Measurements from ENCODE around the gene SLC35A5.
A peak's percentile ranks its signal among the peaks of the same experiment; 100 is the strongest.
"Not testable (repeated sequence)": the region's sequence is repeated elsewhere in the genome, so short reads cannot be mapped to it uniquely, and the experiment has no call there.

The SLC35A5 gene

GRCh38 chr3:112560307-112560706, 1.5 kb upstream of the SLC35A5 start:
- no peaks in the 10 kb centered on the region for H3K9me3 Mint-ChIP-seq
- H3K27ac Mint-ChIP-seq, result peak overlapping the region; percentile 97
- H3K4me1 Mint-ChIP-seq, result peaks cover 56% of the 10 kb centered on the region
- DNase-seq (no peak), ATAC-seq (no peak)
- no peaks in the 10 kb centered on the region for H3K27me3 Mint-ChIP-seq
- peaks cover 16% of the 10 kb centered on the region for H3K36me3 Mint-ChIP-seq (ENCODE audit: low read depth)
- H3K4me3 Mint-ChIP-seq, result peak overlapping the region; percentile 98

- H3K4me3 Mint-ChIP-seq, result peak overlapping the region; percentile 98
Measured at GRCh38 chr3:112560721-112561483, 943 bp upstream of the SLC35A5 start.

GRCh38 chr3:112561484-112561733, 436 bp upstream of the SLC35A5 start:
- DNase-seq, result peak; percentile 83
- H3K36me3 Mint-ChIP-seq (ENCODE audit: low read depth), result peaks cover 9% of the 10 kb centered on the region

More at GRCh38 chr3:112560721-112561483, 943 bp upstream of the SLC35A5 start:
- peak; percentile 79 for DNase-seq
- Mint-ChIP-seq H3K36me3 (ENCODE audit: low read depth) (peaks cover 10% of the 10 kb centered on the region), H3K9me3 (no peaks in the 10 kb centered on the region), H3K4me1 (peaks cover 50% of the 10 kb centered on the region), H3K27ac (peak overlapping the region; percentile 97), H3K27me3 (no peaks in the 10 kb centered on the region)
- ATAC-seq, result peak; percentile 45

GRCh38 chr3:112564247-112564939, 2.5 kb downstream of the SLC35A5 start:
- DNase-seq; ATAC-seq; H3K4me3 Mint-ChIP-seq; H3K27me3 Mint-ChIP-seq; H3K9me3 Mint-ChIP-seq; H3K27ac Mint-ChIP-seq; H3K36me3 Mint-ChIP-seq (ENCODE audit: low read depth): not testable (repeated sequence)
- H3K4me1 Mint-ChIP-seq, result peaks cover 35% of the 10 kb centered on the region

More at GRCh38 chr3:112561484-112561733, 436 bp upstream of the SLC35A5 start:
- no peaks in the 10 kb centered on the region for H3K9me3 Mint-ChIP-seq
- H3K27ac Mint-ChIP-seq, result peak overlapping the region; percentile 97
- H3K27me3 Mint-ChIP-seq, result no peaks in the 10 kb centered on the region
- H3K4me3 Mint-ChIP-seq, result peak overlapping the region; percentile 98
- H3K4me1 Mint-ChIP-seq, result peaks cover 47% of the 10 kb centered on the region
- ATAC-seq, result peak; percentile 57

GRCh38 chr3:112564940-112565305, 3.1 kb downstream of the SLC35A5 start:
- ATAC-seq, result no peak
- no peak overlapping the region for H3K4me3 Mint-ChIP-seq
- no peak for DNase-seq
- H3K27me3 Mint-ChIP-seq, result no peaks in the 10 kb centered on the region
- peaks cover 31% of the 10 kb centered on the region for H3K4me1 Mint-ChIP-seq
- no peak overlapping the region for H3K27ac Mint-ChIP-seq
- peaks cover 6% of the 10 kb centered on the region for H3K36me3 Mint-ChIP-seq (ENCODE audit: low read depth)
- H3K9me3 Mint-ChIP-seq, result no peaks in the 10 kb centered on the region

GRCh38 chr3:112568642-112569041, 6.8 kb downstream of the SLC35A5 start:
- H3K4me3 Mint-ChIP-seq, result no peak overlapping the region
- H3K27me3 Mint-ChIP-seq, result no peaks in the 10 kb centered on the region
- H3K36me3 Mint-ChIP-seq (ENCODE audit: low read depth), result peaks cover 22% of the 10 kb centered on the region
- DNase-seq, result no peak
- peaks cover 5% of the 10 kb centered on the region for H3K4me1 Mint-ChIP-seq
- H3K9me3 Mint-ChIP-seq, result no peaks in the 10 kb centered on the region
- H3K27ac Mint-ChIP-seq, result no peak overlapping the region
- no peak for ATAC-seq

- no peak for DNase-seq
- peaks cover 29% of the 10 kb centered on the region for H3K36me3 Mint-ChIP-seq (ENCODE audit: low read depth)
- no peaks in the 10 kb centered on the region for H3K27me3 Mint-ChIP-seq
- no peak for ATAC-seq
- no peak overlapping the region for H3K4me3 Mint-ChIP-seq
- peaks cover 4% of the 10 kb centered on the region for H3K4me1 Mint-ChIP-seq
- no peaks in the 10 kb centered on the region for H3K9me3 Mint-ChIP-seq
- no peak overlapping the region for H3K27ac Mint-ChIP-seq
Measured at GRCh38 chr3:112569265-112569664, 7.4 kb downstream of the SLC35A5 start.

GRCh38 chr3:112572701-112573100, 10.9 kb downstream of the SLC35A5 start:
- ATAC-seq (no peak), DNase-seq (no peak)
- Mint-ChIP-seq H3K4me3 (no peak overlapping the region), H3K36me3 (ENCODE audit: low read depth) (peaks cover 32% of the 10 kb centered on the region), H3K4me1 (peaks cover 2% of the 10 kb centered on the region), H3K27me3 (no peaks in the 10 kb centered on the region), H3K27ac (no peak overlapping the region), H3K9me3 (no peaks in the 10 kb centered on the region)

GRCh38 chr3:112579232-112579631, 17.4 kb downstream of the SLC35A5 start:
- DNase-seq (no peak), ATAC-seq (no peak)
- Mint-ChIP-seq H3K36me3 (ENCODE audit: low read depth) (peaks cover 17% of the 10 kb centered on the region), H3K9me3 (no peaks in the 10 kb centered on the region), H3K4me1 (no peaks in the 10 kb centered on the region), H3K27ac (no peak overlapping the region), H3K4me3 (no peak overlapping the region), H3K27me3 (no peaks in the 10 kb centered on the region)

- H3K4me1 Mint-ChIP-seq, result no peaks in the 10 kb centered on the region
- DNase-seq (no peak), ATAC-seq (no peak)
- H3K27ac Mint-ChIP-seq, result no peak overlapping the region
- no peaks in the 10 kb centered on the region for H3K27me3 Mint-ChIP-seq
- H3K9me3 Mint-ChIP-seq, result no peaks in the 10 kb centered on the region
- H3K36me3 Mint-ChIP-seq (ENCODE audit: low read depth), result peaks cover 16% of the 10 kb centered on the region
- no peak overlapping the region for H3K4me3 Mint-ChIP-seq
Measured at GRCh38 chr3:112579697-112580096, 17.9 kb downstream of the SLC35A5 start.

- H3K27ac Mint-ChIP-seq, result no peak overlapping the region
- peaks cover 16% of the 10 kb centered on the region for H3K36me3 Mint-ChIP-seq (ENCODE audit: low read depth)
- H3K27me3 Mint-ChIP-seq, result no peaks in the 10 kb centered on the region
- H3K4me1 Mint-ChIP-seq, result no peaks in the 10 kb centered on the region
- ATAC-seq, result no peak
- DNase-seq, result peak; percentile 26
- no peak overlapping the region for H3K4me3 Mint-ChIP-seq
- H3K9me3 Mint-ChIP-seq, result no peaks in the 10 kb centered on the region
Measured at GRCh38 chr3:112582244-112582874, 20.5 kb downstream of the SLC35A5 start.

GRCh38 chr3:112583105-112583504, 21.3 kb downstream of the SLC35A5 start:
- DNase-seq (no peak), ATAC-seq (no peak)
- H3K4me1 Mint-ChIP-seq, result no peaks in the 10 kb centered on the region
- H3K9me3 Mint-ChIP-seq, result no peaks in the 10 kb centered on the region
- H3K27ac Mint-ChIP-seq, result no peak overlapping the region
- H3K4me3 Mint-ChIP-seq, result no peak overlapping the region
- peaks cover 21% of the 10 kb centered on the region for H3K36me3 Mint-ChIP-seq (ENCODE audit: low read depth)
- H3K27me3 Mint-ChIP-seq, result no peaks in the 10 kb centered on the region

- ATAC-seq (no peak), DNase-seq (no peak)
- no peaks in the 10 kb centered on the region for H3K9me3 Mint-ChIP-seq
- no peak overlapping the region for H3K4me3 Mint-ChIP-seq
- no peaks in the 10 kb centered on the region for H3K4me1 Mint-ChIP-seq
- H3K27me3 Mint-ChIP-seq, result no peaks in the 10 kb centered on the region
- H3K27ac Mint-ChIP-seq, result no peak overlapping the region
- peaks cover 26% of the 10 kb centered on the region for H3K36me3 Mint-ChIP-seq (ENCODE audit: low read depth)
Measured at GRCh38 chr3:112585782-112586181, 23.9 kb downstream of the SLC35A5 start.

- peaks cover under 1% of the 10 kb centered on the region for H3K4me1 Mint-ChIP-seq
- no peak overlapping the region for H3K27ac Mint-ChIP-seq
- no peaks in the 10 kb centered on the region for H3K27me3 Mint-ChIP-seq
- no peak overlapping the region for H3K4me3 Mint-ChIP-seq
- ATAC-seq (no peak), DNase-seq (no peak)
- peaks cover 34% of the 10 kb centered on the region for H3K36me3 Mint-ChIP-seq (ENCODE audit: low read depth)
- peaks cover under 1% of the 10 kb centered on the region for H3K9me3 Mint-ChIP-seq
Measured at GRCh38 chr3:112587336-112587735, 25.5 kb downstream of the SLC35A5 start.

GRCh38 chr3:112593258-112593657, 31.4 kb downstream of the SLC35A5 start:
- Mint-ChIP-seq H3K36me3 (ENCODE audit: low read depth) (peaks cover 27% of the 10 kb centered on the region), H3K4me1 (peaks cover 2% of the 10 kb centered on the region), H3K27me3 (no peaks in the 10 kb centered on the region), H3K9me3 (peaks cover 10% of the 10 kb centered on the region), H3K27ac (no peak overlapping the region), H3K4me3 (no peak overlapping the region)
- DNase-seq (no peak), ATAC-seq (no peak)
